ENCODE results near the gene HOOK1.
"Not testable (repeated sequence)": the region's sequence is repeated elsewhere in the genome, so short reads cannot be mapped to it uniquely, and the experiment has no call there.

HOOK1 gene

GRCh38 chr1:59845091-59845490, 30.3 kb downstream of the HOOK1 start:
- TF ChIP-seq CTCF (conservative IDR thresholded peaks at IDR 0.05; ENCODE audit: control insufficient read depth, insufficient read depth, low read depth, low read length): no peak
- no peak for DNase-seq (ENCODE audit: low read depth)
- no peak overlapping the region for H3K4me3 ChIP-seq (ENCODE audit: control insufficient read depth, low read depth, low read length)

GRCh38 chr1:59846209-59846894, 31.6 kb downstream of the HOOK1 start:
- no peak for DNase-seq (ENCODE audit: low read depth)
- TF ChIP-seq CTCF (conservative IDR thresholded peaks at IDR 0.05; ENCODE audit: control insufficient read depth, insufficient read depth, low read depth, low read length): no peak

DNA sequence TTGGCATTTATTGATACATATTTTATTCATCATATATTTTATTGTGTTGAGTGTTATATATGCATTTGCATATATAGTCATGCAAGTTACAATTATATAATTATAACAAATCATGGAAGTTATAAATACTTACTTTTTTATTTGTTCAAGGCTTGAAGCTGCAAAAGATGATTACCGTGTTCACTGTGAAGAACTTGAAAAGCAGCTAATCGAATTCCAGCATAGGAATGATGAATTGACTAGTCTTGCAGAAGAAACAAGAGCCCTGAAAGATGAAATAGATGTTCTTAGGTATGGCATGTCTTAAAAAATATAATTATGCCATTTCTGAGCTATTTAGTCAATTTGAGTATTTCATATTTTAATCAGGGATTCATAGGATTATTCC, 32.1 kb downstream of the HOOK1 start:
- no peak overlapping the region for H3K4me3 ChIP-seq (ENCODE audit: control insufficient read depth, low read depth, low read length)
- no peak for DNase-seq (ENCODE audit: low read depth)
- TF ChIP-seq CTCF (conservative IDR thresholded peaks at IDR 0.05; ENCODE audit: control insufficient read depth, insufficient read depth, low read depth, low read length): no peak

More at GRCh38 chr1:59846209-59846894, 31.6 kb downstream of the HOOK1 start:
- H3K4me3 ChIP-seq (ENCODE audit: control insufficient read depth, low read depth, low read length): no peak overlapping the region

DNA sequence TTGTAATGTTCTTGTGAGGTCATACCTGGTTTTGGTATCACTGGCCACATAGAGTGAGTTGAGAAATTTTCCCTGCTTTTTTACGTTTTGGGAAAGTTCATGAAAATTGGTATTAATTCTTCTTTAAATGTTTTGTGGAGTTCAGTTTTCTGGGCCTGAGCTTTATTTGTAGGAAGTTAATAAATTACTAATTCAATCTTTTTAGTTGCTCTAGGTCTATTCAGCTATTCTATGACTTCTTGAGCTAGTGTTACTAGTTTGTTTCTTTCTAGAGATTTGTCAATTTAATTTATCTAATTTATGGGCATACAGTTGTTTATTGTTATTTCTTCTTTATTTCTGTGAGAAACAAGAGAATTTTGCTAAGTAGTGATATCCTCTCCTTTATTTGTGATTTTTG, 37.4 kb downstream of the HOOK1 start:
- TF ChIP-seq CTCF (conservative IDR thresholded peaks at IDR 0.05; ENCODE audit: control insufficient read depth, insufficient read depth, low read depth, low read length): no peak
- H3K4me3 ChIP-seq (ENCODE audit: control insufficient read depth, low read depth, low read length): no peak overlapping the region
- no peak for DNase-seq (ENCODE audit: low read depth)

- H3K4me3 ChIP-seq (ENCODE audit: control insufficient read depth, low read depth, low read length); DNase-seq (ENCODE audit: low read depth): not testable (repeated sequence)
Measured at GRCh38 chr1:59855297-59855696, 40.5 kb downstream of the HOOK1 start.

DNA sequence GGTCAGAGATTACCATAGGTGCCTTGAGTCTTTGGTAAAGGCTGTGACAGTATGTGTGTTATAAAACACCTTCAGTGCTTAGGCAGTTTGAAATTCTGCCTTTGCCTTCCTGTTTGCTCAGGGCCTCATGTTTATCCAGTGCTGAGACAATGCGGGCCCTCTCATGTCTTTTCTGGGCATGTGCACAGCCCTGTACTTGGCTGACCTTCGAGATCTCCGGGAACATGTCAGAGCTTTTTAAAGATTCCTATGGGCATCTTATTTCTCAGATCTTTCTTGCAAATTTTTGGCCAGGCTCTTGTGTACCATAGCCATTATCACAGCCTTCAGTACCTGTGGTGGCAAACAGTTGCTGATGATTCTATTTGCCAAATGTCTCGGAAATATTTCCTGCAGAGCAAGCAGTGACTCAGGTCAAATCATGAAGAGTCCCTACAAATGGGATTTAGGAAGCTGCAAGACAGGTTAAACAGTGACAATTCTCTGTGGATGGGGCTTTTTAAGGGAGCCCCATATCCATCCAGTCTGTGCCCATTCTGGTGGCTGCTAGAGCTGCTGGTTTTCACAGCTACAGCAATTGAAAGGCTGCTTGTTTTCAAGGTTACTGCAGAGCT, 42.1 kb downstream of the HOOK1 start:
- no peak for TF ChIP-seq CTCF (conservative IDR thresholded peaks at IDR 0.05; ENCODE audit: control insufficient read depth, insufficient read depth, low read depth, low read length)
- H3K4me3 ChIP-seq (ENCODE audit: control insufficient read depth, low read depth, low read length): no peak overlapping the region
- no peak for DNase-seq (ENCODE audit: low read depth)

DNA sequence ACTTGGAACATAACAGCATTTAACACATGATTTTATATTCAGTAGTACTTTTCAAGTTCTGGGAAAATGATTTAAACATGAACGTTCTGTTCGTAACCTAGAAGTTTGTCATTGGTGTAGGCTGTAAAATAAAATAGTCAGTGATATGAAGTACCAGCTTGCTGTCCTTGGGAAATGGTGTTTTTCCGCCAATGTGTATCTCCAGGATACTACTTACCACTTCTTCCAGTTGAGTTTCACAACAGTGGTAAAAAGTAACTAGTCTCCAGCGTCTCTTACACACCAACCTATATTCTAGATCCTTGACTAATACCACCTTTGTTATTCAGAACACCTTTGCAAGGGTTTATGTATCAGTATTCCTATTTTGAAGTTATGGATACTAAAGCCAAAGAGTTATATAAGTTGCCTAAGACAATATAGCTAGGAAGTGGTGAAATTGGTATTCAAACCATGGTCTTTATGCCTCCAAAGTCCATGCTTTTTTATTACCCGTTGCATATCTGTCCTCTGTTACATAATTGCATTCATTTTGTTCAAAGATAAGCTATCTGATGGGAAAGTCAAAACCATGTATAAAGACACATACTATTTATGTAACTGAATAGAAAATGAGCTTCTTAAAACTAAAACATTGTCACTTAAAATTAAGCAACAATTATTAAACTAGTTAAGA, 43.1 kb downstream of the HOOK1 start:
- no peak for TF ChIP-seq CTCF (conservative IDR thresholded peaks at IDR 0.05; ENCODE audit: control insufficient read depth, insufficient read depth, low read depth, low read length)
- DNase-seq (ENCODE audit: low read depth): no peak
- no peak overlapping the region for H3K4me3 ChIP-seq (ENCODE audit: control insufficient read depth, low read depth, low read length)
